Measurements from ENCODE around the gene OR4A15. TPM values are rescaled to one million over a fixed set of nuclear protein-coding genes. Genes with fewer than 3 reads are reported as not detected.

The OR4A15 gene
- total RNA-seq (not detected), polyA plus RNA-seq (not detected), total RNA-seq (0 reads per million in 6 experiments)

DNA sequence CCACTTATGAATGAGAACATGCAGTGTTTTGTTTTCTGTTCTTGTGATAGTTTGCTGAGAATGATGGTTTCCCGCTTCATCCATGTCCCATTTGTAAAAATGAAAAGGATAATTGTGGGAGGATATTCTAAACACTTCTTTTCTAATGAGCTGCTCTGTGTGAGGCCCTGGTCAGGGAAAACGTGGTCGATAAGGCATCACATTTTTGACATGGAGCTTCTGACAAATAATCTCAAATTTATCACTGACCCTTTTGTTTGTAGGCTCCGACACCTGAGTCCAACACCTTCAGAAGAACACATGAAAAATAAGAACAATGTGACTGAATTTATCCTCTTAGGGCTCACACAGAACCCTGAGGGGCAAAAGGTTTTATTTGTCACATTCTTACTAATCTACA, at the start of gene OR4A15:
Gene OR4A15 (plus strand): TSS at position 301 of the 400 bp plus-strand sequence. CDS start 0 bp downstream, at position 301.
- peaks cover 9 to 50% (median 19%) of the 10 kb centered on the region in 9 donors for H3K9me3 Mint-ChIP-seq

GRCh38 chr11:55324500-55324899, 43.3 kb upstream of the OR4A15 start:
- POLR2A ChIA-PET = no interaction called here
- DNase-seq = no peak
- no peak for ATAC-seq

More for the DNA sequence above, at the start of gene OR4A15:
- Mint-ChIP-seq H3K4me3 (no peak within 1 kb of the TSS), H3K27ac (no peak within 1 kb of the TSS), H3K27me3 (no peaks in the 10 kb centered on the region), H3K36me3 (no peaks in the 10 kb centered on the region), H3K4me1 (no peaks in the 10 kb centered on the region)
- DNase-seq (no peak), ATAC-seq (no peak)
- POLR2A ChIA-PET = no interaction called here

GRCh38 chr11:55342901-55343300, 24.9 kb upstream of the OR4A15 start, which contains the start of gene OR4A16:
Gene OR4A16 (plus strand): TSS chr11:55343201. CDS start chr11:55343201, 0 bp downstream.
- POLR2A ChIA-PET = no interaction called here

More at GRCh38 chr11:55324500-55324899, 43.3 kb upstream of the OR4A15 start:
- H3K4me1 Mint-ChIP-seq = no peaks in the 10 kb centered on the region
- peaks cover 5 to 42% (median 14%) of the 10 kb centered on the region in 9 donors for H3K9me3 Mint-ChIP-seq
- H3K27ac Mint-ChIP-seq = no peak overlapping the region
- H3K36me3 Mint-ChIP-seq = peaks cover 0 to 7% (median 0%) of the 10 kb centered on the region in 3 donors
- no peaks in the 10 kb centered on the region for H3K27me3 Mint-ChIP-seq
- no peak overlapping the region for H3K4me3 Mint-ChIP-seq

DNA sequence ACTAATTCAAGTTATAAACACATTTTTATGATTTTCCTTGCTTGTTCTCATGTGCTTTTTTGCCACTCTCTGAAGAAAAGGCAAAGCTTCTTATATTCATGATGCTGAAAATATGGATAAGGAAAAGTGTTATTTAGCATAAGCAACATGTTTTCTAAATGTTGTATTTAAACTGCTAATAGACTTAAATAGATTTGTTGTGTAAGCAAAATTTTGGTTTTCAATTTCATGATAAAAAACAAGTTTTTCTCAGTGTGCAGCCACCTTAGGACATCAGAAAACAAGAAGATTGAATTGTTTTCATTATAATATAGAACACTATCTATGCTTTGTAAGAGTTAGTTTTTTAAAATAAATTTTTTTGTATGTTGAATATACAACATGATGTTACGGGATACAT, 22.5 kb upstream of the OR4A15 start:
- H3K27ac Mint-ChIP-seq = no peak overlapping the region
- H3K9me3 Mint-ChIP-seq = peaks cover 7 to 29% (median 18%) of the 10 kb centered on the region in 9 donors
- no peaks in the 10 kb centered on the region for H3K27me3 Mint-ChIP-seq
- no peak for ATAC-seq
- POLR2A ChIA-PET = no interaction called here
- no peak overlapping the region for H3K4me3 Mint-ChIP-seq
- DNase-seq = no peak
- no peaks in the 10 kb centered on the region for H3K36me3 Mint-ChIP-seq
- H3K4me1 Mint-ChIP-seq = no peaks in the 10 kb centered on the region

More at GRCh38 chr11:55342901-55343300, 24.9 kb upstream of the OR4A15 start, which contains the start of gene OR4A16:
- ATAC-seq (no peak), DNase-seq (no peak)
- Mint-ChIP-seq H3K27ac (no peak within 1 kb of the TSS), H3K9me3 (peaks cover 10 to 28% (median 18%) of the 10 kb centered on the region in 9 donors), H3K4me1 (no peaks in the 10 kb centered on the region), H3K27me3 (no peaks in the 10 kb centered on the region), H3K36me3 (no peaks in the 10 kb centered on the region), H3K4me3 (no peak within 1 kb of the TSS)

DNA sequence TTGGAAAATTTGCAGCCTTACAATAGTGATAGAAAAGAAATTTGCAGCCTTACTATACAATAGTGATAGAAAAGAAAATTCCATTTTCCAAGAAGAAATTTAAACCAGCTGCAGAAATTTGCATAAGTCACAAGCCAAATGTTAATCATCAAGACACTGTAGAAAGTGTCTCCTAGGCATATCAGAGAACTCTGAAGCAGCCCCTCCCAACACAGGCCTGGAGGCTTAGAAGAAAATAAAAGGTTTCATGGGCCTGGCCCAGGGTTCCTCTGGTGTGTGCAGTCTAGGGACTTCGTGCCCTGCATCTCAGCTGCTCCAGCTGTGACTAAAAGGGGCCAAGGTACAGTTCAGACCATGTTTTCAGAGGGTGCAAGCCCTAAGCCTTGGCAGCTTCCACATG, 18.7 kb upstream of the OR4A15 start:
- DNase-seq (no peak), ATAC-seq (no peak)
- H3K27ac Mint-ChIP-seq = no peak overlapping the region
- H3K27me3 Mint-ChIP-seq = no peaks in the 10 kb centered on the region
- no peak overlapping the region for H3K4me3 Mint-ChIP-seq
- H3K9me3 Mint-ChIP-seq = peaks cover 7 to 38% (median 11%) of the 10 kb centered on the region in 9 donors
- no peaks in the 10 kb centered on the region for H3K4me1 Mint-ChIP-seq
- POLR2A ChIA-PET = no interaction called here
- no peaks in the 10 kb centered on the region for H3K36me3 Mint-ChIP-seq

GRCh38 chr11:55357560-55358184, 10.1 kb upstream of the OR4A15 start:
- no peak overlapping the region for H3K4me3 Mint-ChIP-seq
- POLR2A ChIA-PET = no interaction called here
- H3K4me1 Mint-ChIP-seq = no peaks in the 10 kb centered on the region
- H3K9me3 Mint-ChIP-seq = peaks cover 10 to 56% (median 26%) of the 10 kb centered on the region in 9 donors
- H3K27ac Mint-ChIP-seq = no peak overlapping the region
- DNase-seq (no peak), ATAC-seq (no peak)
- no peaks in the 10 kb centered on the region for H3K27me3 Mint-ChIP-seq
- H3K36me3 Mint-ChIP-seq = peaks cover 0 to 10% (median 0%) of the 10 kb centered on the region in 3 donors

- POLR2A ChIA-PET = no interaction called here
These were observed 33.2 kb downstream of the OR4A15 start for GRCh38 chr11:55401011-55401410.

More at GRCh38 chr11:55401011-55401410, 33.2 kb downstream of the OR4A15 start:
- Mint-ChIP-seq H3K27ac (no peak overlapping the region), H3K4me1 (no peaks in the 10 kb centered on the region), H3K27me3 (no peaks in the 10 kb centered on the region), H3K9me3 (peaks cover 8 to 61% (median 27%) of the 10 kb centered on the region in 9 donors), H3K36me3 (peaks cover 0 to 8% (median 0%) of the 10 kb centered on the region in 3 donors), H3K4me3 (no peak overlapping the region)
- DNase-seq (no peak), ATAC-seq (no peak)

Other genes starting within 250 kb of the OR4A15 start
- gene TRIM48, start 105.8 kb upstream of the OR4A15 start, total RNA-seq = not detected
- not detected for gene TRIM48, start 105.8 kb upstream of the OR4A15 start, polyA plus RNA-seq
- not detected for gene OR4A16, start 24.8 kb upstream of the OR4A15 start, total RNA-seq
- not detected for gene OR4A16, start 24.8 kb upstream of the OR4A15 start, polyA plus RNA-seq
- not detected for gene OR4C15, start 186.5 kb downstream of the OR4A15 start, total RNA-seq
- gene OR4C15, start 186.5 kb downstream of the OR4A15 start, polyA plus RNA-seq = not detected
- not detected for gene OR4C16, start 204.2 kb downstream of the OR4A15 start, total RNA-seq
- gene OR4C16, start 204.2 kb downstream of the OR4A15 start, polyA plus RNA-seq = not detected
- not detected for gene OR4C11, start 239.7 kb downstream of the OR4A15 start, total RNA-seq
- not detected for gene OR4C11, start 239.7 kb downstream of the OR4A15 start, polyA plus RNA-seq

Measured in naive thymus-derived CD8-positive, alpha-beta T cell (primary cell).